ENCODE measurements around the gene NFATC1.

The NFATC1 gene

GRCh38 chr18:79405781-79406575 is 10.2 kb downstream of the NFATC1 start:
- DNase-seq: no peak

- DNase-seq: no peak
Observed at GRCh38 chr18:79406708-79407107, 11.0 kb downstream of the NFATC1 start.

- DNase-seq: no peak
Observed at GRCh38 chr18:79409313-79409712, 13.6 kb downstream of the NFATC1 start.

- DNase-seq: no peak
Observed at GRCh38 chr18:79410171-79410641, 14.5 kb downstream of the NFATC1 start.

GRCh38 chr18:79410731-79411613 is 15.2 kb downstream of the NFATC1 start:
- DNase-seq: no peak

- DNase-seq: no peak
Observed at GRCh38 chr18:79411614-79412526, 16.1 kb downstream of the NFATC1 start.

GRCh38 chr18:79413025-79413424 is 17.3 kb downstream of the NFATC1 start:
- DNase-seq: no peak

- no peak for DNase-seq
Observed at GRCh38 chr18:79413426-79413825, 17.7 kb downstream of the NFATC1 start.

GRCh38 chr18:79413901-79414300 is 18.2 kb downstream of the NFATC1 start:
- no peak for DNase-seq

GRCh38 chr18:79416022-79416676 is 20.4 kb downstream of the NFATC1 start:
- DNase-seq: no peak

- no peak for DNase-seq
Observed at GRCh38 chr18:79416677-79417052, 20.9 kb downstream of the NFATC1 start.

GRCh38 chr18:79418236-79418635 is 22.5 kb downstream of the NFATC1 start:
- DNase-seq: no peak

GRCh38 chr18:79418642-79419041 is 22.9 kb downstream of the NFATC1 start:
- no peak for DNase-seq

GRCh38 chr18:79420033-79420745 is 24.5 kb downstream of the NFATC1 start:
- no peak for DNase-seq

- DNase-seq: no peak
Observed at GRCh38 chr18:79421275-79421857, 25.6 kb downstream of the NFATC1 start.

- no peak for DNase-seq
Observed at GRCh38 chr18:79422022-79422782, 26.5 kb downstream of the NFATC1 start.

- DNase-seq: no peak
Observed at GRCh38 chr18:79422783-79423165, 27.0 kb downstream of the NFATC1 start.

- DNase-seq: no peak
Observed at GRCh38 chr18:79423211-79424007, 27.7 kb downstream of the NFATC1 start.

- no peak for DNase-seq
Observed at GRCh38 chr18:79424008-79424565, 28.4 kb downstream of the NFATC1 start.

Data from RPMI8226 (cell line).